Hematopoietic multipotent progenitor cell treated with erythropoietin and hydrocortisone succinate and interleukin-3 and kit ligand, for 6 days (in vitro differentiated cells): ENCODE data around the gene DOK3.
A peak's percentile ranks its signal among the peaks of the same experiment; 100 is the strongest.

ENCODE experiments used
- DNase-seq: peaks from one replicate; pipeline ENCODE4 v3.0.0-alpha.2; 2015

DOK3 gene

DNA sequence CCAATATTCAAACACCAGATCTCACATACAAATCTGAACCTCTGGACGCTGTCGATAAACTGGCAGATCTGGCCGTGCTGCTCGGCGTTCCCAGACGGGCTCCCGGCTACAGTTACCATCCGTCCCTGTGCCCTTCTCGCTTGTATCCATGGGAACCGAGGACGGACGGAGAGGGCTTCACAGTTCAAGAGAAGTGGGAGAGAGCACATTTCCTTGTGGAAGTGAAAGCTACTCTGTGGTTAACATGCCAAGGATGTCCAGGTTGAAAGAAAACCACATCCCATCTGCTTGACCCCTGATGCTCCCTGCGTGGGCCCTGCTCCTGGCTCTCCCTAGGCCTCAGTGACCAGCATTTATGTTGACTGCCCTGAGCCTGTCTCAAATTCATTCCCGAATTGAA, 29.9 kb downstream of the DOK3 start:
- DNase-seq: no peak

DNA sequence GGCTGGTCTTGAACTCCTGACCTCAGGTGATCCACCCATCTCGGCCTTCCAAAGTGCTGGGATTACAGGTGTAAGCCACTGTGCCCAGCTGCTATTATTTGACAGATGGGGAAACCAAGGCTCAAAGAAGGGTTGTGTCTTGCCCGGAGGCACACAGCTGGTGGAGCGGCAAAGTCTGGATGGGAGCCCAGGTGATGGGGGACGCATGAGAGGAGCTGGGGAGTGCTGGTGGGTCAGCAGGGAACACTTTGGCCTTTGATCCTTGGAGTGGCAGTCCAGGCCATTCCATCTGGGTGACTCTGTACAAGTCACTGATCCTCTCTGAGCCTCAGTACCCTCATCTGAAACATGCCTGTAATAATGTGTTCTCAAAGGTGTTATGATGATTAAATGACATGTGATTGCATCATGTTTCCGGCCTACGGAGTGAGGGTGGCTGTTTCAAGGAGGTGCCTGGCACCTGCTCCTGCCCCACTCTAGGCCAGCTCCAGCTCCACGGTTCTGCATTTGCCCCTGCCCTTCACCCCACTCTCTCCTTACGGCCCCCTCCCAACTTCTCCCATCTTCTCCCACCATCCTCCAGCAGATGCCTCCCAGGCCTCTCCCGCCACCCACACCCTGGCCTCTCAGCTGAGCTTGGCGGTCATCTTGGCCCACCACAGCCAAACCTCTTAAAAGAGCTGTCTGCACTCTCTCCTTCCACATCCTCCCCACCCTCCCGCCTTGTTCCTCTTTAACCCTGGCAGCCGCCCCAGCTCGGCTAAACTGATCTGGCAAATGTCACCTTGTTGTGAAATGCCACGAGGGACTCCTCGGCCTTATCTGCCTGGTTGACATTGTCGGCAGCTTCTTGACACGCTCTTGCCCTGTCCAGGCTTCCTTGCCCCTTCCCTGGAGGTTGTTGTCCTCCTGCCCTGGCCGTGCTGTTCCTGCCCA, 30.6 kb downstream of the DOK3 start:
- DNase-seq: peak; percentile 96

DNA sequence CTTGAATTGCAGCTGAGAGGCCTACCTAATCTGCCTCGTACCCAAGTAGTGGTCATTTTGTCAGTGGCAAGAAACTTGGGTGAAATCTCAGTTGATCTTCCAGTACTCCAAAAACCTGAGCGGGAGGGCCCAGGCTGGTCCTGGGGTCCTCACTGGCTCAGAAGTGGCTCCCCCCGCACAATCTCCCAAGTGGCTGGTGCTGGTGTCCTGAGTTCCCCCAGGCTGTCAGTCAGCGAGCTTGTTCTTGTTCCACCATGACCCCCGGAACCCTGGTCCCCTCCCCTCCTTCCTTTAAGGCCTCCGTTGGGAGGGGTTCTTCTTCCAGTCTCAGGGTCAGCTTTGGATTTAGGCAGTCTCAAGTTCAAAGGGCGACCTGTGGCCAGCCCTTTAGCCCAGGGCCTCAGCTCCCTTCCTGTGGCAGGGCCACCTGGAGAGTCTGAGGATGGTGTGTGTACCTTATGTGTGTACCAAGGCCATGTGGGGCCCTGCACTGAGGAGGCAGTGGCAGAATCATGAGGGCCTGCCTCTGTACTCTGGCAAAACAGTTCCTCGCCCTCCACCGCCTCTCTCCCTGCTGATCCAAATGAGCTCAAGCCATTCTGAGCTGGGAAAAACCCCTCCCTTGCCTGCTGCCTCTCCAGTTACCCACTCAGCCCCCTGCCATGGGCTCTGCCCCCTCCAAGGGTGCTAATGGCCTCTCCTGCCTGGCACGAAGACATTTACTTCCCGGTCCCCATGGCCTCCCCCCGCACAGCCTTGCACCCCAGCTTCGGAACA, 31.7 kb downstream of the DOK3 start:
- no peak for DNase-seq

DNA sequence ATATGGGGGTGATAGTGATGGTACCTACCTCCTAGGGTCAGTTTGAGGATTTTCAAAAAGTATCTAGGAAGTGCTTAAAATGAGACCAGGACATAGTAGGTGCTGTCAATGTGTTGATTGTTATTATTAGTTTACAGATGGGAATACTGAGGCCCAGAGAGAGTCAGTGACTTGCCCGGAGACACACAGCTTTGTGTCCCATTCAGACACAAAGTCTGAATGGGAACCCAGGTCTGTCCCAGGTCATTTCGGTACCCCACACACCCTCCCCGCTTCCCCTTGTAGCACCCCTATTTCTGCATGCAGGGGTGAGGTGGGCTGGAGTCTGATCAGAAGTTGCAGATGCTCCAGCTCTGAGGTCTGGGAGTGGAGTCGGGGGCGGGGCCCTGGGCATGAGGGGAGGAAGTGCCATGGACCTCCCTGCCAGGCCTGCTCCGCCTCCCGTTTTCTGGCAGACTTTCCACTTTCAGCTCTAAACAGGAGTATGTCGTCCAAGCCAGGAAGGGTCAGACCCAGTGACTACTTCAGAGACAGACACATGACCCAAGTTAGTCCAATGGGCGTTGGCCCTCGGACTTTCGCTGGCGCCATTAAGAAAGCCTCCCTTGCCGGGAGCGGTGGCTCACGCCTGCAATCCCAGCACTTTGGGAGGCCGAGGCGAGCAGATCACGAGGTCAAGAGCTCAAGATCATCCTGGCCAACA, 32.9 kb downstream of the DOK3 start:
- DNase-seq: no peak

DNA sequence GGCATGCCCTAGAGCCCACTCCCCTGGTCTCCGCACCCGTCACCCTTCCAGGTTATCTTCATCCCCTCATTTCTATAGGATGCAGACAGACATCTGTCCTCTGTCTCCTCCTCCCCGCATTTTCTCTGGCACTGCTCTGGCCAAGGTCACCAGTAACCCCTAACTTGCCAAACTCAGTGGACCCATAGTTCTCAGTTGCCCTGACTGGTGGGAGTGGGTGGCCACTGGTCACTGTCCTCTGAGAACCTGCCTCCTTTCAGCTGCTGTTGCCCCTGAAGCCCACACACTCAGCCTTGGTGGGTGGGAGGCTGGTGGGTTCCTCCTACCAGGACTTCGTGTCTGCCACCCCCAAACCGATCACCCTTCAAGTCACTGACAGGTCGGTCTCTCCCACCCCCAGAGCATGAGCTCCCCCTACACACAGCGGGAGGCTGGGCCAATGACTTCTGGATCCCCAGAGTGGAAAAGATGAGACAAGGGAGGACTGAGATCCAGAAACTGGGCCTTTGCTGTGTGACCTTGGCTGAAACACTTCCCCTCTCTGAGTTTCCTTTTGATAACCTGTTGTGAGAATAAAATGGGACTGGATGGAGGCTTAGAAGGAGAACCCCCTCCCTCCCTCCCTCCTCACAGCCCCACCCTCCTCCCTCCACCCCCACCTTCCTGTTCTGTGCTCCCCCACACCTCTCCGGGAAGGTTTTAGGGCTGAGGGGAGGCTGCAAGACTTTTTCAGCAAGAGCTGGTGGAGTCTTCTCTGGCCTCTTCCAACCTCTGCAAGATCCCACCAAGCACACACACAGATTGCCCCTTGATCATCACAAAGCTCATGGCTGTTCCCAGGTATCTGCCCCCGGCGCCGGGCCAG, 33.8 kb downstream of the DOK3 start:
- no peak for DNase-seq

DNA sequence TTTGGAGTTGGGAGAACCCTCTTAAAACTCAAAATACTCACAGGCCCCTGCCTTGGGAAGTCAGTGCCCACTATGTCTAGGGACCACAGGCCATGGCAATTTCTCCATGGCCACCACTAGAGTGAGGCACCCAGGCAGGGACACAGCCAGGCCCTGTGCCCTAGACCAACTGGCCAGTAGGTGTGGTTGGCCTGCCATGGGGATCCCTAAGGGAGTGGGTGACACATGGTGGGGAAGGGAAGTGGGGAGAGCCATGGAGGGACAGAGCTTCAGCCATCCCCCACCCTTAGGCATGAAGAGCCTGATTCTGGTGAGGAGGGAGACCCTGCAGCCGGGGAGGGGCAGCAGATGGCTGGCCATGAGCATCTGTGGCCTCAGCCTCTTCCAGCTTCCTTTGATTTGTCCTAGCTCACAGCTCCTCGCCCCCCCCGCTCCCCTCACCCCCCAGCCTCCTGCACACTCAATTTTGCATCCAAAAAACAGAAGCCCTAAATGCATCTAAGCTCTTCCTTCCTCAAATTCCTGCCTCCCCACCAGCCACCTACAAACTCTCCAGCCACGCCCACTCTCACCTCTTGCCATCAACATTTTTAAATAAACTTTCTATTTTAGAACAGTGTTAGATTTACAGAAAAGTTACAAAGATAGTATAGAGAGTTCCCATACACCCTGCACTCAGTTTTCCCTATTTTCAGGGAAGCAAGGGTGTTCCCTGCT, 34.6 kb downstream of the DOK3 start:
- no peak for DNase-seq

DNA sequence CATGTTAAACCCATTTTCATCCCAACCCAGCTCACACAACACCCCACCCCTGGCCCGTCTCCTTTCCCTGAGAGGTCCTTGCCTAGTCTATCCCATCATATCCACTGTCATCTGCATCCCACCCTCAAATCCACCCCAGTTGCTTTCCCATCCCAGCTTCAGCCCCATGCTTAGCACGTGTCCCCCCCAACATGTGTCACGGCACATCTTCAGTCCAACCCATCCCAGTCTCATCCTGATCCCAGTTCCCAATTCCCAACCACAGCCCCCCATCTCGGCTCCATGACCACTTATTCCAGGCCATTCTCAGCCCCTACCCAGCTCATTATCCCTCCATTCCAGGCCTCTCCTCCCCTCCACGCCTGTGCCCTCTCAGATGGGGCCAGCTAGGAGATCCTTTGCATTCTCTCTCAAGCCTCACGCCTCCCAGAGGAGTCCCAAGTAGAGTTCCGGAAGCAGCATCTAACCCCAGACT, 35.6 kb downstream of the DOK3 start:
- no peak for DNase-seq

DNA sequence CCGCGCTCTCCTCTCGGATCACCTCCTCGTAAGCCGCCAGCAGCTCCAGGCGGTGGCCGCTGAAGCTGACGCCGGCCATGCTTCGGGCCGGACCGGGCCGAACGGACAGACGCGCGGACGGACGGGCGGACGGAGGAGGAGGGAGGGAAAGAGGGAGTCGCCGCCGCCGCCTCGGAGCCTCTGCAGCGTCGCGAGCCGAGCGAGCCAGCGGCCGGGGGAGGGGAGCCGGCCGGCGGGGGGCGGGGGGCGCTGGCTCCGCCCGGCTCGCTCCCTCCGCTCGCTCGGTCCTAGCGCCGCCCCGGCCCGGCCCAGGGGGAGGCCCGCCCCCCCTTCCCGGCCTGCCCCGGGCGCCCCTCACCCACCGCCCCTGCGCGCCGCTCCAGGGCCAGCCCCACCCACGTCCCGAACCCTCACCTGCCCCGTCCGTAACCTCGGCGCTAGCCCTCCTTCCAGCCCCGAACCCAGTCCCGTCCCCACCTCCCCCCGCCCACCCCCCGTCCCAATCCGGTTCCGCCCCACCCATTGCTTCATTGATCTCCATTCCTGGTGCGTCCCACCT, 36.1 kb downstream of the DOK3 start, which contains the start of gene DBN1:
Gene DBN1 (minus strand): TSS at position 192 of the 559 bp plus-strand sequence. CDS start 113 bp downstream, at position 79.
- DNase-seq: peak; percentile 45

DNA sequence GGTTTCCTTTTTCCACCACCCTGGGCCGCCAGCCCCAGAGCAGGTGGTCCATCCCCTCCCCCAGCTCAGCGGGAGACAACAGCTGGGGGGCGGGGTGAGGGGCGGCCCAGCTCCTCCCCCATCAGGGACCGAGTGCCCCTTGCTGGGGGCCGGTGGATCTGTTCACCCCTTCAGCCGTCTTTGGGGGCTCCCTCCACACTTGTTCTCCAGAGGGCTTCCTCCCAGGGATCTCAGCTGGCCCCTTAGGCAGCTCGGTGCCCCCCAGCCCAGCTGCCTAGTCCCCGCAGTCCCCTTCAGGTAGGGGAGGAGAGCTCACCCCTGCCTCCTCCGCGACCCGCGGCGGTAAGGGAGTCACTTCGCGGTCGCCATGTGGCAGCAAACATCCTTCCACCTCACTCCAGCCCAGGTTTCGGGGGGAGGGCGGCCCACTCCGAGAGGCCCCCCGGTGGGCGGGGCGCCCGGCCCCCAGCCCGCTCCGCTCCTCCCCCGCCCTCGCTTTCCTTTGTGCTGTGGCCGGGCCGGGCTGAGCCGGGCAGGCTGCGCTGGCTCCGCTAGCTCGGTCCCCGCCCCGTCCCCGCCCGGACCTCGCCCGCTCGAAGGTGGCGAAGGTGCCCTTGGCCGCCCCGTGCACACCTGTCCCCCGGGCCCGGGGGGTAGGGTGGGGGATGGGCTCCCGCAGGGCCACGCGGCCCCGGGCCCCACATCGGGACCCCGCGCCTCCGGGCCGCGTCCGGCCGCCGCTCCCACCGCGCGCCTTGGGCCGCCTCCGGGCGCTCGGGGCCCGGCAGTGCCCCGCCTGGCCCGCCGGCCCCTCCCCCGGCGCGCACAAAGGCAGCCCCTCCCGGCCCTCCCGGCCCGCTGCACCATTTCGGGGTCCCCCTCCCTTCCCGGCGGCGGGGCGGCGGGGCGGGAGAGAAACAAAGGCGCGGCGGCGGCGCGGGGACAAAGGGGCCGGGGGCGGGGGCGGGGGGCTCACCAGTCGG, 36.9 kb downstream of the DOK3 start:
- peak; percentile 25 for DNase-seq

DNA sequence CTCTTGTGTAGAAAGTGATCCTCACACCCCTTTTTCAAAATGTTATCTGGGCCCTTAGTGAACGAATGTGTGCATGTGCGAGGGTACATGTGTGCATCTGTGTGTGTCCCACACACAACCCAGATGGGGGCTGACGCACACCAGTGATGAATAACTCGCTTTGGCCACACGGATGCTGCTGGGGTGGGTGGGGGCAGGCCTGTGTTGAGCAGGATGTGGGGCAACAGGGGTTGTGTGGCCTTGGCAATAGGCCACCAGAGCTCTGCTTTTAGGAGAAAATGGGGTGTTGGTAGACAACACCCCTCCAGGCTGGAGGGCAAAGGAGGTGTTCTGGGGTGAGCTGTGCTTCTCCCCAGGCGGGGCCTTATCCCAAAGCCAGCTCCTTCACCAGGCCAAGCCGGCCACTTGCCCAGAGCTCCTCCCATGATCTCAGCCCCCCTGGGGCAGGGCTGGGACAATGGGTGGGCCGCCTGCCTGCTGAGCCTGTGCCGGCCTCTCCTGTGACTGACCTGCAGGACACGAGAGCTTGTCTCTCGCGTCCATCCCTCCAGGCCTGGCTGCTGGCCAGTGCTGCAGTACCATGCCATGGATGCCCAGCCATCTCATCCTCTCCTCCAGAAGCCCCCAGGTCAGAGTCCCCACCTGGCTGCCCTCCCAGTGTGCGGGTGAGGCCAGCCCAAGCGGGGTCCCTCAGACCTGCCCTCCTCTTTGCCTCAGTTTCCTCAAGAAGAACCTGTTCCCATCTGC, 37.8 kb downstream of the DOK3 start:
- DNase-seq: no peak

DNA sequence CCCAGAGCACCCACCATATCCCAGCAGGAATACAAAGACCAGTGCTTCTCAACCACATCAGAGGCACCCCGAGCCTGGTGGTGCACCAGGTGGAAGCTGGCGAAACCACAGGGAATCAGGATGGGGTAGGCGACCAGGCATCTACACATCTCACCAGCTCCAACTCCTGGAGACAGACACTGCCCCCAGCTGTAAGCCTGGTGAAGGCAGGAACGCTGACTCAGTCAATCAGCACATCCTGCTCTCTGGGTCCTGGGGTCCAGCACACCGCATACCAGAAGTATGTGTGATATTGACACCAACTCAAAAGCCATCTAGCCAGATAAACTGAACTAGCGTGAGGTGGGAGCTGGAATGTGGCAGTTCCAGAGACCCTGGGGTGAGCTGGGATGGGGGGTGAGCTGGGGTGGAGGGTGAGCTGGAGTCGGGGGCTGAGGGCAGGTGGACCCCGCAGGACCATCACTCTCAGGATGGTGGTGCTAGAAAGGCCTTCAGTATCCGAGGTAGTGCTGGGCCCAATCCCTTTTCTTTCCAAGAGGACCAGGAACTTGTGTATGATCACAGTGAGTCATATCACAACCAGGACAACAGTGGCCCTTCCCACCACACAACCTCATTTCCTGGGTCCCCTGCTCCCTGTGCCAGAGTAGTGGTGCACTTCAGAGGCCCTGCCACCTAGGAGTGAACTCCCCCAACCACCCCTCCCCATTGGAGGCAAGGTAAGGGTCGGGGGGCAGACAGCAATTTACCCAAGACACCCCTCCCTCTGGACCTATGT, 38.7 kb downstream of the DOK3 start:
- no peak for DNase-seq

DNA sequence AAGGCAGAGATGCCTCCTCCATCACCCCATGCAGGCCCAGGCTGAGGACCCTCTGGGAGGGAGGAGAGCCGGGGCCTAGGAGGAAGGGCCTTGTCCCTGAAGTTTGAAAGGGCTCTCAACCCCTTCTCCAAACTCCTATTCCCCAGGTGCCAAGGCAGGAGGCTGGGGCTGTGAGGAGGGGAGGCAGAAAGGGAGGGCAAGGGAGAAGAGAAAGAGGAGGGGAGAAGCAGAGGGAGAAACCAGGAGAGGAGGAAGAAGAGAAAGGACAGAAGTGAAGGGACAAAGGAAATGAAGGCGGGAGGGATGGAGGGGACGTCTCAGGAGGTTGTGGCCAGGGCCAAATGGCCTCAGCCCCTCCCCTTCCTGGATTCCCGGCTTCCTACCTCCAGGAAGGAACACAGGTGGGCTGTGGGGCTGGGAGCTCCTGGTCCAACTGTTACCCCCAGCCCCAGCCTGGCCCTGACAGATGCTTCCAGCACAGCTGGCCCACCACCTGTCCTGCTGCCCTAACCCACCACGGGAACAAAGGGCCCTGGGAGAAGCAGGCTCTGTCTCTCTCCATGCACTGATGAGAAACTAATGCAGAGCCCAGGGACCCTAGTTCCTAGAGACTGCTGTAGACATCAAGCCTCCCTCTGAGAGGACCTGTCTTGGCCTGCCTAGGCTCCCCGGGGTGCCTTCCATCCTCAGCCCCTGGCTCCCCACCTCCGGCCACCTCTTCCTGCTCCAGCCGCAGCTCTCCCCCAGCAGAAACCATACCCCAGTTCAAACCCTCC, 39.7 kb downstream of the DOK3 start:
- no peak for DNase-seq

DNA sequence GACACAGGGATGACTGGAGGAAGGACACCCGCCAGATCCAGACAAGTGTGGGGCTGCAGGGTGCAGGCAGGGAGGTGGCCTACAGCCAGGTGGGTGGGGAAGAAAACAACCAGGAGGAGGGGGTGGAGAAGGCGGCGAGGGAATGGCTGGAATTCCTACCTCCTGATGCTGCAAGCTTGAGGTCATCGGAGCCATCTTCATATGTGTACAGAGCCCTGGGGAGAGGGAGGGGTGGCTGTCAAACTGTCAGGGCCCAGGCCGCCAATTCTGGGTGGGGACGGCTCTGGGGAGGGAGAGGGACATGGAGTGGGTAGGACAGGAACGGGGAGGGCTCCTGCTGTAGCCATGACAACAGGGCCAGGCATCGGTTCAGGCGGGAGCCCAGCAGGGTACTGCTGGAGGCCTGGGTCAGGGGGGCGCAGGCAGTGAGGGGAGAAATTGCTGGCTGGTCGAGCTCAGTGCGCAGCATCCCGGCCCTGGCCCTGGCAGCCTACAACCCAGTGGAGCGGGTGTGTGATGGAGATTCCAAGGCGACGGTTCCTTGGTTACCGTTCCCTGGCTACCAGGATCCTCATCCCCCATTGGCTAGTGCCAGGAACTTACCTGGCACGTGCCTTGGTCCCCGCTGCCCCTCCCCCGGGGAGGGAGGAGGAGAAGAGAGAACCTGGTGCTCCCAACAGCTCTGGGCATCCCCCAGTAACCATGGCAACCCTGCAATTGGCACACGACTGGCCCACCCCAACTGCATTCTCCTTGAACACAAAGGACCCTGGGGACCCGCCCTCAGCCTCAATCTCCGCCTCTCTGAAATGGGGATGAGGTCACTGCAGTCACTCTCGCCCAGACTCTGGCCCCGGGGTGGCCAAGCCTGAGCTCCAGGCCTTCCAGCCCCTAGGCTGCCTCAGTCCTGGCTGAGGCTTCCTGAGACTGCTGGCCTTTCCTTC, 40.7 kb downstream of the DOK3 start:
- DNase-seq: no peak

DNA sequence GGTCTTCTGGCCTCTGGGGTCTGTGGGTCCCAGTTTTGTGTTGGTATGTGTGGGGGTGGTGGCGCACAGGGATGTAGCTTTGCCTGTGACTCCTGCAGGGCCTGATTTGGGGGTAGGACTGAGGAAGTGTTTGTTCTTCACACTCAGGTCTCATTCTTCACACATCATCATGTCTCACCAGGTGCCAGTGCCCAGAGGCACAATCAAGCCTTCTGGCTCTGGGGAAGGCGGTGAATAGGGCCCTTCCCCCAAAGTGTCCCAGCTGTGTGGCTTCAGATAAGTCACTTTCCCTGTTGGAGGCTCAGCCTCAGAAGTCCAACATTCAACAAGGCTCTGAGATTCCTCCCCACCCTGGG, 41.3 kb downstream of the DOK3 start:
- DNase-seq: no peak

DNA sequence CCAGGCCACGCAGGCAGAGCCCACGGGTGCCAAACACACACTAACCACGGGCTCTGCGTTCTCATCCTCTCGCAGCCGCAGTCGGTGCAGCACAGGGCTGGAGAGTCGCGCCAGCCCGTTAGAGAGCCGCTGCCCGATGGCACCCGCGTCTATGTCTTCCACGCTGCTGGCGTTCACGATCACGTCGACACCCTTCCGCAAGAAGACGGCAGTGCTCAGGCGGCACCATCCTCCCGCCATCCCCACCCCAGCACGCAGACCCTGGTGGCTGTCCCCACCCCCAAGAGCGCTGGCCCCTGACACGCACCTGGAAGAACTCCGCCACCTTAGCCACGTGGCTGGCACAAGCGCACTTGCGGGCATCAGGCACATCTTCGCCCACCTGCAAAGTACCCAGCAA, 42.2 kb downstream of the DOK3 start:
- no peak for DNase-seq

DNA sequence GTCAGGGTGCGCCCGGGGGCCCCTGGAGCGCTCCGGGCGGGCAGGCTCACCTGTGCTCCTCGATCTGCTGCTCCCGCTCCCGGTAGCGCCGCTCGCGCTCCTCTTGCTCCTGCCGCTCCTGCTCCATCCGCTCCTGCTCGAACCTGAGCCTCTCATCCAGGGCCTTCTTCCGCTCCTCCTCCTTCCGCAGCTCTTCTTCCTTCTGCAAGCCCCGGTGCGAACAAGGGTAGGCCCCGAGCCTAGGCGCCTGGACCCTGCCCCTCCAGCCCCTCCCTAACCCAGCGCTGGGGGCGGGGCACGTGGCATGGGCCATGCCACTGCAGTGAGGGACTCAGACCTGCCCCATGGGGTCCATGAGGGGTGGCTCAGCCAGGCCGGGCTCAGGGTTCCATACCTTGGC, 42.8 kb downstream of the DOK3 start:
- no peak for DNase-seq
